ENCODE measurements around the gene KCNJ9.

Gene KCNJ9

DNA sequence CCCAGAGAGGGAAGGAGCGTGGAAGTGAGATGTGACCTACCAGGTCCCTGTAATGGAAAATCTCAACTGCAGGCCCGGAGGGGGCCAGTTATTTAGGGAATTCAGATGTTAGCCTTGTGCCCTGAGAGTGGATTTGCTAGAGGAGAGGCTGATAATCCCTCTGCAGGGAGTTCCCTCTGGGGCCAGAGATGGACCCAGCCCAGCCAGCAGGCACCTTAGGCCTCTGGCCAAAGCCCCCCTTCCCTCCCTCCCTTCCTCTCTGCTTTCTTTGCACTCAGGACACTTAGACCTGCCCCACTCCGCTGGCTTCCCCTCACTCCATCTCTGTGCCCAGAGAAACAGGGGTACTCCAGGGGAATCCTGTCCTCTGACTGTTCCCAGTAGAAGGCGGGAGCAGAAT lies 32.7 kb downstream of the KCNJ9 start:
- no peaks in the 10 kb centered on the region for H3K9me3 ChIP-seq (ENCODE audit: insufficient read depth, low read length, severe bottlenecking)
- no peaks in the 10 kb centered on the region for H3K79me2 ChIP-seq (ENCODE audit: insufficient read depth, low read length)
- no peaks in the 10 kb centered on the region for H3K4me1 ChIP-seq (ENCODE audit: insufficient read depth, low read length)
- no peak overlapping the region for H3K27ac ChIP-seq (ENCODE audit: low read length)
- TF ChIP-seq, protein P1, sequence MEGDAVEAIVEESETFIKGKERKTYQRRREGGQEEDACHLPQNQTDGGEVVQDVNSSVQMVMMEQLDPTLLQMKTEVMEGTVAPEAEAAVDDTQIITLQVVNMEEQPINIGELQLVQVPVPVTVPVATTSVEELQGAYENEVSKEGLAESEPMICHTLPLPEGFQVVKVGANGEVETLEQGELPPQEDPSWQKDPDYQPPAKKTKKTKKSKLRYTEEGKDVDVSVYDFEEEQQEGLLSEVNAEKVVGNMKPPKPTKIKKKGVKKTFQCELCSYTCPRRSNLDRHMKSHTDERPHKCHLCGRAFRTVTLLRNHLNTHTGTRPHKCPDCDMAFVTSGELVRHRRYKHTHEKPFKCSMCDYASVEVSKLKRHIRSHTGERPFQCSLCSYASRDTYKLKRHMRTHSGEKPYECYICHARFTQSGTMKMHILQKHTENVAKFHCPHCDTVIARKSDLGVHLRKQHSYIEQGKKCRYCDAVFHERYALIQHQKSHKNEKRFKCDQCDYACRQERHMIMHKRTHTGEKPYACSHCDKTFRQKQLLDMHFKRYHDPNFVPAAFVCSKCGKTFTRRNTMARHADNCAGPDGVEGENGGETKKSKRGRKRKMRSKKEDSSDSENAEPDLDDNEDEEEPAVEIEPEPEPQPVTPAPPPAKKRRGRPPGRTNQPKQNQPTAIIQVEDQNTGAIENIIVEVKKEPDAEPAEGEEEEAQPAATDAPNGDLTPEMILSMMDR (IDR thresholded peaks at IDR 0.05; ENCODE audit: borderline replicate concordance, extremely low read depth, low read length, poor library complexity, severe bottlenecking): no peak
- no peak for TF ChIP-seq EZH2 (IDR thresholded peaks at IDR 0.05; ENCODE audit: borderline replicate concordance, low read depth, low read length, severe bottlenecking)
- no peak overlapping the region for H3K4me3 ChIP-seq (ENCODE audit: low read depth in 1 of 2, low read length in 2 of 2)
- no peaks in the 10 kb centered on the region for H3K36me3 ChIP-seq (ENCODE audit: insufficient read depth, low read length)
- H2AFZ ChIP-seq (ENCODE audit: low read depth, low read length): no peak overlapping the region
- peaks cover 32% of the 10 kb centered on the region for H3K27me3 ChIP-seq (ENCODE audit: insufficient read depth, low read length, poor library complexity)
- DNase-seq (no peak), ATAC-seq (ENCODE audit: insufficient read depth, low read depth) (no peak)
- no peaks in the 10 kb centered on the region for H4K20me1 ChIP-seq (ENCODE audit: insufficient read depth, low read length)
- no peak overlapping the region for H3K4me2 ChIP-seq (ENCODE audit: insufficient read depth, low read length)
- no peak overlapping the region for H3K9ac ChIP-seq (ENCODE audit: low read depth, low read length)

DNA sequence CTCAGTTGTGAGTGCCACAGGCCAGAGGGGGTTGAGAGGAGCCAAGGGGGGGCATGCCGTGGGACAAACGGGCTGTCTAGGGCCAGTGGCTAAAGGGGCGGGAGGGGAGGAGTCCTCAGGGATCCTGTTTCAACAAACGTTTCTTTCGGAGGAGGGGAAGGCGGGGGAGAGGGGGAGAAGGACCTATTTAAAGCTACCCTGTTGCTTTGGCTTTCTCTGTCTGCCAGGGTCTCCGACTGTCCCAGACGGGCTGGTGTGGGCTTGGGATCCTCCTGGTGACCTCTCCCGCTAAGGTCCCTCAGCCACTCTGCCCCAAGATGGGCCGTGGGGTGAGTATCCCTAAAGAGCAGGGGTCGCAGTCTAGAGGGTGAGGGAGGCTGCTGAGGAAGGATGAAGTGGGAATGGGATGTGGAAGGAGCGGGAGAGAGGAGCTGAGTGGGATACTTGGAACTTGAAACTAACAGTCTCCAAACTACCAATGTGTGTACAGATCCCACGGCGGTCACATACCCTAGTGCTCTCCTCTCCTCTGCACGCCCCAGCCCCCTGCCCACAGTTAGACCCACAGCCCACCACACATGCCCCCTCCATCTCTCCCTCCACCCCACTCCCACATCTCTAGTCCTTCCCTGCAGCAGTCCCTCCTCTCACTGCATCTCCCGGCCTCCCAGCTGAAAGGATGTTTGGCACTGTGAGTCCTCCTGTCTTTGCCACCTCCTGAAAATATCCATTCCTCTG lies 34.4 kb downstream of the KCNJ9 start, which contains the start of gene ATP1A2:
ATP1A2 (plus strand) TSS at position 215 of the 738 bp plus-strand sequence; CDS start at position 318, 103 bp downstream.
- no peaks in the 10 kb centered on the region for H3K9me3 ChIP-seq (ENCODE audit: insufficient read depth, low read length, severe bottlenecking)
- no peak within 1 kb of the TSS for H3K4me3 ChIP-seq (ENCODE audit: low read depth in 1 of 2, low read length in 2 of 2)
- H3K27me3 ChIP-seq (ENCODE audit: insufficient read depth, low read length, poor library complexity): peaks cover 32% of the 10 kb centered on the region
- no peaks in the 10 kb centered on the region for H4K20me1 ChIP-seq (ENCODE audit: insufficient read depth, low read length)
- no peak within 1 kb of the TSS for H2AFZ ChIP-seq (ENCODE audit: low read depth, low read length)
- DNase-seq (no peak), ATAC-seq (ENCODE audit: insufficient read depth, low read depth) (no peak)
- H3K79me2 ChIP-seq (ENCODE audit: insufficient read depth, low read length): no peaks in the 10 kb centered on the region
- no peak within 1 kb of the TSS for H3K9ac ChIP-seq (ENCODE audit: low read depth, low read length)
- no peak within 1 kb of the TSS for H3K4me2 ChIP-seq (ENCODE audit: insufficient read depth, low read length)
- H3K4me1 ChIP-seq (ENCODE audit: insufficient read depth, low read length): no peaks in the 10 kb centered on the region
- H3K27ac ChIP-seq (ENCODE audit: low read length): no peak within 1 kb of the TSS
- no peak for TF ChIP-seq EZH2 (IDR thresholded peaks at IDR 0.05; ENCODE audit: borderline replicate concordance, low read depth, low read length, severe bottlenecking)
- TF ChIP-seq, protein P1 (IDR thresholded peaks at IDR 0.05; ENCODE audit: borderline replicate concordance, extremely low read depth, low read length, poor library complexity, severe bottlenecking): no peak
- H3K36me3 ChIP-seq (ENCODE audit: insufficient read depth, low read length): no peaks in the 10 kb centered on the region

DNA sequence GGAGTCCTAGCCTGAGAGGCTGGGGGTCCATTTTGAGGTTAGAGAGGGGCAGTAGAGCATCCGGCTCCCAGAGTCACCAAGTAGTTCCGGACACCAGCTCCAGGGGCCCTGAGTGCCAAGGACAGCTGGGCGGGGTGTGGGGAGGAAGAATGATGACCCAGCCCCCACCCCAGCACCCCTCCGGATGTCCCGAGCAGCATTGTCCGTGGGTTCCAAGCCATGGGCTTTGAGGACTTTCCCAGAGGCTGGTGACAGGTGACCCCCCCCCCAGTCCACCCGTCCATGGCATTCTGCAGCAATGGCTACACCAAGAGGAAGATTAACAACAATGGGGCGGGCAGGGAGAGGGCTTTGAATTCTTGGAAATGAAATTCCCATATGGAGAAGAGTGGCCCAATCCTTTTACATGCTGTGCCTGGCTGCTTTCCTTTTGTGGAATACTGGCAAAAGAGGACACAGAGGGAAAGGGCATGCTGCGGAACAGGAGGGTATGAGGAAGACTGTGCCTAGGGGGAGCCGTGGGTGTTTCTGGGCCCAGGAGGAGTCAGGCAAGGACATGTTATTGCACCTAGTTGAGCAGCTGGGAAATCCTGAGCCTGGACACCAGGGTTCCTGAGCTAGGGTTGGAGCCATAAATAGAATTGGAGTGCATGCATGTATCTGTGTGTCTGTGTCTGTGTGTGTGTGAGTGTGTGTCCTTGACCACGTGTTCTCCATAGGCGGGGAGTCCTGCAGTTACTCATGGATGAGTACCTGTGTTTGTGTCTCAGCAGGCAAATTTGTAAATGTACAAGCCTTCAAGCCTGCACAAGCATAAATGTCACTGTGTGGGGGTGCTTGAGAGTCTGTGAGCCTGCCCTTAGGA lies 35.2 kb downstream of the KCNJ9 start:
- Histone ChIP-seq H3K36me3 (ENCODE audit: insufficient read depth, low read length) (no peaks in the 10 kb centered on the region), H3K4me2 (ENCODE audit: insufficient read depth, low read length) (no peak overlapping the region), H4K20me1 (ENCODE audit: insufficient read depth, low read length) (no peaks in the 10 kb centered on the region), H2AFZ (ENCODE audit: low read depth, low read length) (no peak overlapping the region), H3K27me3 (ENCODE audit: insufficient read depth, low read length, poor library complexity) (peaks cover 34% of the 10 kb centered on the region), H3K9ac (ENCODE audit: low read depth, low read length) (no peak overlapping the region), H3K9me3 (ENCODE audit: insufficient read depth, low read length, severe bottlenecking) (no peaks in the 10 kb centered on the region), H3K4me3 (ENCODE audit: low read depth in 1 of 2, low read length in 2 of 2) (no peak overlapping the region), H3K79me2 (ENCODE audit: insufficient read depth, low read length) (no peaks in the 10 kb centered on the region), H3K27ac (ENCODE audit: low read length) (no peak overlapping the region), H3K4me1 (ENCODE audit: insufficient read depth, low read length) (no peaks in the 10 kb centered on the region)
- TF ChIP-seq, protein P1 (IDR thresholded peaks at IDR 0.05; ENCODE audit: borderline replicate concordance, extremely low read depth, low read length, poor library complexity, severe bottlenecking): no peak
- no peak for TF ChIP-seq EZH2 (IDR thresholded peaks at IDR 0.05; ENCODE audit: borderline replicate concordance, low read depth, low read length, severe bottlenecking)
- ATAC-seq (ENCODE audit: insufficient read depth, low read depth): no peak
- no peak for DNase-seq

Measured in DND-41 (cell line).